Central memory CD4-positive, alpha-beta T cell (primary cell): ENCODE results near the gene MICAL2.

Experiments
- DNase-seq: peaks from one replicate; pipeline ENCODE4 v3.0.0; 2022

Gene MICAL2

DNA sequence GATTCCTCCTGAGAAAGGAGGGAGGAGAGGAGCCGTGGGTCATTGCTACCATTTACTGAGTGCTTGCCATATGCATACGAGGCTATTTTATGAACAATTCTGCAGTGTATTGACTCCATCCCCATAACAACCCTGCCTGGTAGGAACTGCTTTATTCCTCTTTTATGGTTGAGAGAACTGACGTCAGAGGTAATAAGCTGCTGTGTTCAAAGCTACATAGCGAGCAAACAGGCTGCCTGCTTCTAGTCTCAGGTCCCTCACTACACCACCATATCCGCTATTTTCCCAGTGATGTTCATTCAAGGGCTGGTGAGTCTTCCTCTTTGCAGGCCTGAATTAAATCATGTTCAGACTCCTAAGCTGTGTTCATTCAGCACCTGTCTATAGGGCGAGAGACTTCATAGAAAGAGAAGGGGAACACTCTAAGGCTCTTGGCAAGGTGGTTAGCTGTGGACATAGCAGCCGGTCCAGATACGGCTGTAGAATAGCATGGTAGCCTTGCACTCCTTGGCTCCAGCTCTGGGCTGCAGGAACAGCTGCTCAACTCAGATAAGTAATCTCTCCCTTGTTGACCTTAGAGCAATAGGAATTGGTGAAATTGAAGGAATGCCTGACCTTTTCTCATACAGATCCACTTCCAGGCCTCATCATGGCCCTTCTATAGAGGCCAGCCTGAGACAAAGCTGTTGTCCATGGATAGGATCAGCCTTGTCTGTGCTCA is 82.6 kb downstream of the MICAL2 start:
- DNase-seq: no peak

DNA sequence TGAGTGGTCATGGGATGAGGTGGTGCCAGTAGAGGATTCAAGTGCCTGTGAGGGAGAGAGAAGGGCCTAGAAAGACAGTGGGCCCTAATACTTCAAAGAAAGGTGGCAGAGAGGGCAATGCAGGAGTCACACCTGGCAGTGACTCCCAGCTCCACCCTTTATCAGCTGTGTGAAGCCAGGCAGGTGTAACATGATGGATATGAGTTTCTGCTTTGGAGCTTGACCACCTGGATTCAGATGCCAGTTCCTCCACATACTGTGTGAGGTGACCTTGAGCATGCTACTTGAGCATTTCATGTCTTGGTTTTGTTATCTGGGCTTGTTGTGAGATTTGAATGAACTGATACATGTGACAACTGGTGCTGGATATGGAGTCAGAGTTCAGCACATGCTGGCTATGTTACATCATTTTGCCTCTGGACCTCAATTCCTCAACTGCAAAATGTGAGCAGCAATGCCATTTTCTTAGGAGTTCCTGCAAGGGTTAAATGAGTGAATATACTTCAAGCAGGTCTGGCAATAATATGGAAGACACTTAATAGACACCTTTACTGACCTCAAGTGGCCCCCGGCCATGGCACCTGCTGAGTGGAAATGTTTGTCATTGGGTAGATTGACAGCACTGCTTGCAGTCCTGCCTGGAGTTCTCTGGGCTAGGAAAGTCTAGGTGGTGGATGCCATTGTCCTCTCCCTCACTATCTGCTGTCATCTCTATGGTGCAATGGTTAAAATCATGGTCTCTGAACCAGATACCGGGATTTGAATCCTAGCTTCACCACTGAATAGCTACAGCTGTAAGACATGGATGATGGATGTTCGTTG is 83.3 kb downstream of the MICAL2 start:
- no peak for DNase-seq

GRCh38 chr11:12195768-12196167 is 85.4 kb downstream of the MICAL2 start:
- DNase-seq: peak; percentile 69

DNA sequence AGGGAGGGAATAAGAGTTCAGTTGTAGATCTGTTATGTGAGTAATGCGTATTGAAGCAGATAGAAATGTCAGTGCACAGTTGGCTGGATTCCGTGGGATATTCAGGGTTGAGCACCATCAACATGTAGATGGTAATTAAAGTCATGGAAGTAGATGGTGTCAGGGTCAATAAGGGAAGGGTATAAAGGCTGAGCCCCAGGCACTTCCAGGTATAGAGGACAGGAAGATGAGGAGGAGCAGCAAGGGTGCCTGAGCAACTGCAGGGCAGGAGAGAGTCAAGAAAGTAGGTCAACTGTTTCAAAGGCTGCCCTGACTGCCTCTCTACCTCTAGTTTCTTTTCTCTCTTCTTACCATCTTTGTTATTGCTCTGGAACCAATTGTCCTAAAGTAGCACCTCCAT is 85.9 kb downstream of the MICAL2 start:
- DNase-seq: peak; percentile 38

GRCh38 chr11:12196872-12197271 is 86.5 kb downstream of the MICAL2 start:
- DNase-seq: no peak

DNA sequence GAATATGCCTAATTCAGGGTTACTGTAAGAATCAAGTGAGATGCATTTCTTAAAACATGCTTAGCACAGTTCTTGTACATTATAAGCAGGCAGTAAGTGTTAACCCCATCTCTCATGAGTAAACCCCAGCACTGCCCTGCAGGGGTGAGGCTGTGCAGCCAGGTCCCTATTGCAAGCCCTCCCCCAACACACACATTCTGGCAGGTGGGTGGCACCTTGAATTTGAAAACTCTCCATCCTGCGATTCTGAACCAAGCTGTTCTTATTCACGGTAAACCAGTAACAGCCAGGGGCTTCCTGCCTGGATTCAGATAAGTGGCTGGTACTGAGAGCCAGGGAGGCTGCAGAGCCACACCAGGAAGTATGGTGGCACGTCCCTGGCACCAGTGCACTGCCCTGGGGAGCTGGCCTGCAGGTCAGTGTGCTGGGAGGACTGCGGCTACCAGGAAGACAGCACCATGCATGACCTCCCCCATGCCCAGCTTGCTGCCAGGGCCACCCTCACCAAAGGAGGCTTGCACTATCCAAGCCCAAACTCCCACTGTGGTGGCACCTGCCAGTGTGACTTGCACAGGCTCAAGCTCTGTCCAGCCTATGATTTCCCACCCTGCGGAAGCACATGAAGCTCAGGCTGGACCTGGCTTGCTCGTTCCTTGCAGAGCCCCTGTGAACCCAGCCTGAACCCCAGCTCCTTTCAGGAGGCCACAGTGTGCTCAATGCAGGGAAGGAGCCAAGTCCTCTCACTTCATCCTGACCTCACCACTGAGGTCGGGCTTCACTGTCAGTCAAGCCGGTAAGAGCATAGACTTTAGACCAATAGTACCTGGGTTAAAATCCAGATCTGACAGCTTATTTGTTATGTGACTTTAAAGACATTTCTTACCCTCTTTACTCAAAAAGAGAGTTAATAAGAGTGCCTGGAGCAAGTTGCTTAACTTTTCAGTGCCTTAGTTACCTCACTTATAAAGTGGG is 88.1 kb downstream of the MICAL2 start:
- DNase-seq: no peak

DNA sequence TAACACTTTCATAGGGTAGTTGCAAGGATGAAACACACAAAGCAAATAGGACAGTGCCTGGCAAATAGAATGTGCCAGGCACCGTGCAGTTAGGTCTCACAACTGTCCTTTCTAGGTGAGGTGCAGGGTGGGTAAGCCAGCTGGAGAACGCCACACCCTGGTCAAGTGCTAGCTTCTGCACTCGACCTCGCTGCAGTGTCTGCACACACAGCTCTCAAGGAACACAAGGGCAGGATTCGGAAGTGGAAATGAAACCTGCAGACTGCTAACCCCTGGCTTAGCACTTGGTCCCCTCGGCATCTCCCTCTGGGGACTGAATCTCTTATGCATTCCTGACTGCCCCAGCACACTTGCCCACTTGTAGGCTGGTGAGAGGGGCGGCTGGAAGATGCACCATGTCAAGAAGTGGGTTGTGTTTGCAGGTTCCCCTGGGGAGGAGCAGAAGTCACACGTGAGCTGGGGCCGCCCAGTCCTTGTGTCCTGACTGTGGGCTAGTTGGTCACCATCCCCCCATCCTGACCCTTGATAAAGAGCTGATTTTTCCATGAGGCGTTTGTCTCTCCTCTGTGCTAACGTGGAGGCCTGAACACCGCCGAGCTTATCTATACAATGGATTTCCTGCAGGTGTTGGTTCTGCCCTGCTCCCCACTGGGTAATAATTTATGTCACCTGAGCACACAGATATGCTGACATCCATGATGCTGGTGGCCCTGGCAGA is 89.0 kb downstream of the MICAL2 start:
- DNase-seq: no peak

- DNase-seq: no peak
These were observed 90.0 kb downstream of the MICAL2 start for GRCh38 chr11:12200279-12200990.

DNA sequence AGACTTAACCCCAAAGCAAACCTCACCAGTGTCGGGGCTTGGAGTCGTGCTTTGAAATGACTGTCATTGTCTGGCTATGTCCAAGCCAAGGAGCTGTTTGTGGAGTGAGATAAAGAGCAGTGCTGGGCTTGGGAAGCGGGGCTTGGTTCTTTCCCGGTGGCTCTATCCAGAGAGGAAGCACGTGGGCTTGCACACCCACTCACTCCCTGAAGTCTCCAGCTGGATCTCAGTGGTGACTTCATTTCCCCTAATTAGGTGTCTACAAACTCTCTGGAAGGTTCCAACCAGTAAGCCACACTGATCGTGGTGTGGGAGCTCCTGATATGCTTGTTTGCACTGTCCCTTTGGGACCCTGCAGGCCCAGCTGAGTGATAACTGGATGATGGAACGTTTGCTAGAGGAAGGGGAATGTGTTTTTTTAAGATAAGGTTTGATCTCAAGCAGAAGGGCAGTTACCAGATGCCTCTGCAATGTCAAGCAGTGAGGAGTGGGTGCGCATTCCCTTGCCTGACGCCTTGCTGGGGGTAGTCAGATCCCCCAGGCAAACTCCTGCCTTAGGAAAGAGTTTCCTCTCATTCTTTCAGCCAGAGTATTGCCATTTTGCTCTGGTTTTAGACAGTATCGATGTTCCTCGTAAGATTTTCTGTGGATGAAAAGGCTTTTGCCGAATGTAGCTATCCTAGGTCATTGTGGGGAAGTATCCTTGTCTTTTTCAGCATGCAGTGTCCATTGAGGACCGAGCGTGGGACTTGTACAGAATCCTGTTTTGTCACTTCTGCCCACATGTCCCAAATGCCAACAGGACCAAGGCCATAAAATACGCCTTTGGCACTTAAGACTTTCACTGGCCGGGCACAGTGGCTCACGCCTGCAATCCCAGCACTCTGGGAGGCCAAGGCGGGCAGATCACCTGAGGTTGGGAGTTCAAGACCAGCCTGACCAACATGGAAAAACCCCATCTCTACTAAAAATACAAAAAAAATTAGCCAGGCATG is 90.9 kb downstream of the MICAL2 start:
- no peak for DNase-seq

DNA sequence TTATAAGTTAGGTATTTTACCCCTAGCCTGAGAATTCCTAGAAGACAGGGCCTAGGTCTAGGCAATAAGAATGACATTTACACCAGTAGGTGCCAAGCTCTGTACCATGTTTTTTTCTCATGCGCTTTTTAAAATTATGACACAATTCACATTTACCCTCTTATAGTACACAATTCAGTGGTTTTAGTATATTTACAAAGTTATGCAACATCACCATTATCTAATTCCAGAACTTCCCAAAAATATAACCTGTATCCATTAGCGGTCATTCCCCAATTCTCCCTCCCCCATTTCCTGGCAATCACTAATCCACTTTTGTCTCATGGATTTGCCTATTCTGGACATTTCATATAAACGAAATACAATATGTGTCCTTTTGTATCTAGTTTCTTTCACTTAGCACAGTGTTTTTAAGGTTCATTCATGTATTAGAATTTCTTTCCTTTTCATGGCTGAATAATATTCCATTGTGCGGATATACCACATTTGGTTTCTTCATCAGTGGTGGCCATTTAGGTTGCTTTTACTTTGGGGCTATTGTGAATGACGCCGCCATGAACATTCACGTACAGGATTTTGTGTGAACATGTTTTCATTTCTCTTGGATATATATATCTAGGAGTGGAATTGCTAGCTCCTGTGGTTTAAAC is 92.4 kb downstream of the MICAL2 start:
- DNase-seq: no peak

GRCh38 chr11:12204506-12204905 is 94.1 kb downstream of the MICAL2 start:
- no peak for DNase-seq

DNA sequence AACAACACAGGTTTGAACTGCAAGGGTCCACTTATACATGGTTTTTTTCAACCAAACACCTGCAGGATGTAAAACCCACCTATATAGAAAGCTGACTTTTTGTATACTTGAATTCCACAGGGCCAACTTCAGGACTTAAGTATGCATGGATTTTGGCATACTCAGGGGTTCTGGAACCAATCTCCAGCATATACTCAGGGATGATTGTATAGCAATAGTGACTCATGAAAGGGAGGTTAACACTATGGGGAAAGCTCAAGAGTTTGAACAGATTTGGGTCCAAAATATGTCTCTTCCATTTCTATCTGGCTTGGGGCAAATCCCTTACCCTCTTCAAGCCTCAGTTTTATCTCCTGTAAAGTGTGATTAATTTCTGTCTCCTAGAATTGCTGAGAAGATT is 94.9 kb downstream of the MICAL2 start:
- no peak for DNase-seq

DNA sequence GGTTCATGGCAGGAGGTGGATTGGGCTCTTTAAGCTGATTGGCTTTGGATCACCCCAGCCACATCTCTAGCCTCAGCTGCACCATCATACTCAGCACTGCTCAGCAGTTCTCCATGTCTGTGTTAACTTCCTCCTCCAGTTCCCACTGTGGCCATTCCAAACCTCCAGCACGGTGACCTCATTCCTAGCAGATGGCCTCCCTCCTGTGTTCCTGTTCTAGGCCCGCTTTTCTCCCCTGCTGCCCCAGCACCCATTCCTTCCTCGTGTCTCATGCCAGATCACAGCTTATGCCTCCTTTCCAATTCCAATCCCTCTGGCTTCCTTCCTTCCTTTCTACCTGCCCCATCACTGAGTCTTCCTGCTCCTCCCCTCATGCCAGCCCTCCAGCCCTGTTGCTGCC is 96.1 kb downstream of the MICAL2 start:
- DNase-seq: no peak

GRCh38 chr11:12207384-12208150 is 97.2 kb downstream of the MICAL2 start:
- DNase-seq: no peak

DNA sequence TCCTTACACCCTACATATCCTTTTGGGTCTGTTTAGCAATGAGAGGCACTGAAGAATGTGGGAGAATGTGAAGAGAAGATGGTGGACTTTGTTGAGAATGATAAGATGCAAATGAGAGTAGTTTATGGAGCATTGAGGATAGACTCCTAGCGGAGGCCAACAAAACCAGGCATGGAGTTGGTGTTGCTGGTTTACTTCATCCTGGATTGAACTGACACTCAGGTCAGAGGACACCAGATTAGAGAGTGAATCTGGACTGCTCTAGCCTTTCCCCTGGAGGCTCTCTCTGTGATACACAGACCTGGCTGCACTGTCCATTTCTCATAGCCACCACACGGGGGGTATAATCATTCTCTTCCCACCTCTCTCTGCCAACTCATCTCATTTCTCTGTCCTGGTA is 98.7 kb downstream of the MICAL2 start:
- no peak for DNase-seq

- no peak for DNase-seq
These were observed 99.8 kb downstream of the MICAL2 start for GRCh38 chr11:12210200-12210599.

DNA sequence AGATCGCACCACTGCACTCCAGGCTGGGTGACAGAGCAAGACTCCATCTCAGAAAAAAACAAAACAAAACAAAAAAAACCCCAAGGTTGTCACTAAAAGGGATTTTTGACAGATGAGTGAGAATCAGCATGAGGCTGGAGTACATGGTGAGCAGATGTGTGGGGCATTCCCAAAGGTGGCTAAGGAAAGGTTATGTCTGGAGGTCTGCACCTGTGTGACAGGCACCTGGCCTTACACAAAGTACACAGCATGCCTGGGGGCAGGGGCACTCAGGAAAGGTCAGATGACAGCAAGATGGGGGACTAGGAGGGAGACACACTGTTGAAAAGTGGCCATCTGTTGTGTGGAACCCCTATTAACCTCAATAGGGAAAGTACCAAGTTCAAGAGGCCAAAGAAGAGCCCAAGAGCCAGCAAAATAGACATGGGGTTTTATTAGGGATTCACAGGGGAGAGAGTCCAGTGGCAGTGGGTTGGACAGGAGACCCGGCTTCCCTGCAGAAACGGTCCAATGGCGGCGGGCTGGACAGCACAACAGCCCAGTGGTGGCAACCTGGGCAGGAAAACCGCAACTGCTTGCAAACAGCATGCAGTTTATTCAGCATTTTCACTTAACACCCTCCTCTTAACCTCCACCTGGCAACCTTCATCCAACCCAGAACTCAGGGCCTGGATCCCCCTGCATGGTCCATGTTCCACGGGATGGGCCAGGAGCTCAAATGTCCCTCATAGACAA is 101.1 kb downstream of the MICAL2 start:
- DNase-seq: no peak

DNA sequence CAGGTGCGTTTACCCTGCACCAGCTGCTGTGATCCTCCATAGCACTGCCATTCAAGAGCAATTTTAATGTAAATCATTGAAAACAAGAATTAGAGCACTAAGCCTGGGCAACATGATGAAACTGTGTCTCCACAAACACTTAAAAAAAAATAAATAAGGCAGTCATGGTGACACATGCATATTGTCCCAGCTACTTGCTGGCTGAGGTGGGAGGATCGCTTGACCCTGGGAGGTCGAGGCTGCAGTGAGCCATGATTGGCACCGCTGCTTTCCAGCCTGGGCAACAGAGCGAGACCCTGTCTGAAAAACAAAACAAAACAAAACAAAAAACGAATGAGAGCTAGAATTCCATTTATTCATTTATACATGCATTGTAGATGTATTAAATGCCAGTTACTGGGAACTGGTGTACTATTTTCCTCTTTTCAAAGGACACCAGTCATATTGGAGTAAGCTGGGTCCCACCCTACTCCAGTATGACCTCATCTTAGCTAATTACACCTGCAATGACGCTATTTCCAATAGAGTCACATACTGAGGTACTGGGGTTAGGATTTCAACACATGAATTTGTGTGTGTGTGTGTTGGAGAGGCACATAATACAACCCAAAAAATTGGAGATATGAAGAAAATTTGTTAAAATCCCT is 101.9 kb downstream of the MICAL2 start:
- no peak for DNase-seq
